OCI-LY7 (cell line): ENCODE data around the gene DLAT.

Source experiments
- CTCF ChIP-seq: fragments of 200-600 bp; sonication (generic); conservative IDR thresholded peaks from 2 replicates; pipeline ENCODE4 v1.5.1; 2014; ENCODE audit warnings: mild to moderate bottlenecking, antibody characterized with exemption, low read length, moderate library complexity, mixed read lengths
- EZH2phosphoT487 ChIP-seq: fragments of 200-600 bp; sonication (generic); IDR thresholded peaks from 2 replicates; pipeline ENCODE4 v1.6.1; 2018; ENCODE audit warnings: low read depth, borderline replicate concordance, mild to moderate bottlenecking, mixed run types, antibody characterized with exemption, low read length, moderate library complexity, mixed read lengths

- no peak for TF ChIP-seq CTCF
- TF ChIP-seq EZH2phosphoT487: no peak
Observed at GRCh38 chr11:111992206-111992855, 32.9 kb upstream of the DLAT start.
